ENCODE results near the gene HDGFL3. TPM values are rescaled to one million over a fixed set of nuclear protein-coding genes. Genes with fewer than 3 reads are reported as not detected.

The HDGFL3 gene
- total and polyA plus RNA-seq, 2 donors = 34.1 to 42.9 TPM

- H3K4me1 ChIP-seq (ENCODE audit: insufficient read depth) = no peaks in the 10 kb centered on the region
- WGBS = 1% methylated on average over 25 of the region's 25 CpGs
- peak overlapping the region; percentile 91 for H3K4me3 ChIP-seq (ENCODE audit: low read depth, low read length)
- H3K36me3 ChIP-seq (ENCODE audit: insufficient read depth) = no peaks in the 10 kb centered on the region
- H3K27ac ChIP-seq (ENCODE audit: low read depth) = peak overlapping the region; percentile 91
- no peak for DNase-seq (ENCODE audit: extremely low spot score)
Measured at GRCh38 chr15:83206526-83207008, 1.1 kb downstream of the HDGFL3 start.

GRCh38 chr15:83205725-83206324, 1.8 kb downstream of the HDGFL3 start:
- Histone ChIP-seq H3K36me3 (ENCODE audit: insufficient read depth) (no peaks in the 10 kb centered on the region), H3K4me1 (ENCODE audit: insufficient read depth) (no peaks in the 10 kb centered on the region), H3K27ac (ENCODE audit: low read depth) (no peak overlapping the region), H3K4me3 (ENCODE audit: low read depth, low read length) (no peak overlapping the region)
- no peak for DNase-seq (ENCODE audit: extremely low spot score)
- WGBS = 23% methylated on average over 4 of the region's 4 CpGs

DNA sequence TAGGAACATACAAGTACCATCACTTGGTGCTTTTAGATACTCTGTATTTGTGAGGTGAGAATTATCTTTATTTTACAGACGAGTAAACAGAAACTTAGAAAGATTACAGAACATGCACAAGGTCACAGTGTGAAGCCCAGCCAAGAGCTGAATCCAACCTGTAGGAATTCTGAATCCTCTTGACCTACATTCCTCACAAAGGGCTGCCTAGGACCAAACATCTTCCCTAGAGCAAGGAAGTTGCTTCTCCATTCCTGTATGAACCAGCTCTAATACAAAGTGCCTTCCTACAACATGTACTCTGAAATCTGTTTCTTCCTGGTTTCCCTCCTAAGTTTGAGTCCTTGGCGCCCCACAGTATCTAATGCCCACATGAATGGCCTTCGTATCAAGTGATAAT, 2.9 kb downstream of the HDGFL3 start:
- DNase-seq (ENCODE audit: extremely low spot score) = no peak
- Histone ChIP-seq H3K4me3 (ENCODE audit: low read depth, low read length) (no peak overlapping the region), H3K4me1 (ENCODE audit: insufficient read depth) (no peaks in the 10 kb centered on the region), H3K36me3 (ENCODE audit: insufficient read depth) (no peaks in the 10 kb centered on the region), H3K27ac (ENCODE audit: low read depth) (no peak overlapping the region)
- 68% methylated on average over 3 of the region's 3 CpGs for WGBS

DNA sequence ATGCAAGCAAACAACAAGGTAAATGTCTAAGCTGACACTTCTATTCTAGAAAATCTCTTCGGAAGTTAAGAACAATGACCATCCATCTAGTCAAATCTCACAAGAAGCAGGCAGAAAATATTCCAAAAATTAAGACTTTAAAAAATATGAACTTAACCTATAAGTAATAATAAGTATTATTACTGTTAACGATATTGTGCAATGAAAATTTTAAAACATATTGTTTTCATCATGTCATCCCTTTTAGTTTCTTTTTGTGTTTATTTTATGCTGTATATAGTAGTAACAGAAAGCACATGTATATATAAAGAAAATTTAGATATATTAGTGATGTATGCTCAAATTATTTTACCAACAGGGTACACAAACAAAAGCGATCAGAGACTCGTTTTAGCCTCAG, 4.1 kb downstream of the HDGFL3 start:
- 89% methylated on average over 4 of the region's 4 CpGs for WGBS
- H3K36me3 ChIP-seq (ENCODE audit: insufficient read depth) = no peaks in the 10 kb centered on the region
- H3K27ac ChIP-seq (ENCODE audit: low read depth) = no peak overlapping the region
- H3K4me1 ChIP-seq (ENCODE audit: insufficient read depth) = no peaks in the 10 kb centered on the region
- no peak for DNase-seq (ENCODE audit: extremely low spot score)
- H3K4me3 ChIP-seq (ENCODE audit: low read depth, low read length) = no peak overlapping the region

DNA sequence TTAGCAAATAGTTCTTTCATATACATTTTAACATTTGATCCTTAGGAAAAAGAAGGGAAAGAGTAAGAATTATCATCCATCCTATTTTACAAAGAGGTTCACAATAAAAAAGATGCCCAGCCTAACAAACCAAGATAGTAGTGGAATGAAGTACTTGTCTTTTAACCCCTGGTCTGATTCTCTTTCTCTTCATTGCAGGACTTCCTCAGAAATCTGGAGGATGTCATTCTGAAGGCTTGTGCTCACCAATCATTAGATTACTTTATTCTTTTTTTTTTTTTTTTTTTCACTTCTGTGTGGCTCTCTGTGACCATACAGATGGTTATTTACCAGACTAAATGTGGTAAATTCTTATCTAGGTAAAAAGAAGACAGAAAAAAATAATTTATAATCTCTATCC, 7.0 kb downstream of the HDGFL3 start:
- no peak overlapping the region for H3K27ac ChIP-seq (ENCODE audit: low read depth)
- no peak overlapping the region for H3K4me3 ChIP-seq (ENCODE audit: low read depth, low read length)
- no peak for DNase-seq (ENCODE audit: extremely low spot score)
- H3K4me1 ChIP-seq (ENCODE audit: insufficient read depth) = no peaks in the 10 kb centered on the region
- H3K36me3 ChIP-seq (ENCODE audit: insufficient read depth) = no peaks in the 10 kb centered on the region

DNA sequence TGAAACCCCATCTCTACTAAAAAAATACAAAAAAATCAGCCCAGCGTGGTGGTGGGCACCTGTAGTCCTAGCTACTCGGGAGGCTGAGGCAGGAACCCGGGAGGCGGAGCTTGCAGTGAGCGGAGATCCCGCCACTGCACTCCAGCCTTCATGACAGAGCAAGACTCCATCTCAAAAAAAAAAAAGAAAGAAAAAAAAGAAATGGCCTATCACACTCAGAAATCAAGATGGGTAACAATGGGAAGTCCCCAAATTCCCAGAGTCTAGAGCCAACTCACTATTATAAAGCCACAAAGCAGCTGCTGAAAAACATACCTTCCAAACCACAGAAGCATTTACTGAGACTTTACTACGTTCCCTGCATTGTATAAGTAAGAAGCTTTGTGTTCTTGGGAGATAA, 7.5 kb downstream of the HDGFL3 start:
- Histone ChIP-seq H3K36me3 (ENCODE audit: insufficient read depth) (no peaks in the 10 kb centered on the region), H3K4me1 (ENCODE audit: insufficient read depth) (no peaks in the 10 kb centered on the region), H3K27ac (ENCODE audit: low read depth) (no peak overlapping the region), H3K4me3 (ENCODE audit: low read depth, low read length) (no peak overlapping the region)
- WGBS = 86% methylated on average over 7 of the region's 7 CpGs
- no peak for DNase-seq (ENCODE audit: extremely low spot score)

DNA sequence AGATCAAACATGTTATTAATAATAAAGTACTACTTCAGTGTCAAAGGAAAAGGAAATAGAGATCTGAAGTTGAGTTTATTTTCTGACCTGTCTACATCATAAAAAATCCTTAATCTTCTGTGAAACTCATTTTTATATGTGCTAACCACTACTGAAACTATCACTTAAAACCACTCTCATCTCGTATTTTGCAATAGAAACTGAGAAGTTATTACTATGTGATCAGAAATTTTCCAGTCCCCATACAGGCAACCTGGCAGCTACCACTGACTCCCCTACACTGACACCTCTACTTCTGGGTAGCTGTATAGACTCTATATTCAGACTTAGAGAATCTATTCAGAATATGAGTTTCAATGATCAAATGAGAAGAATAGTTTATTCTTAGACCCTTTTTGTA, 8.3 kb downstream of the HDGFL3 start:
- no peak overlapping the region for H3K27ac ChIP-seq (ENCODE audit: low read depth)
- no peaks in the 10 kb centered on the region for H3K4me1 ChIP-seq (ENCODE audit: insufficient read depth)
- no peak for DNase-seq (ENCODE audit: extremely low spot score)
- H3K4me3 ChIP-seq (ENCODE audit: low read depth, low read length) = no peak overlapping the region
- no peaks in the 10 kb centered on the region for H3K36me3 ChIP-seq (ENCODE audit: insufficient read depth)
- 83% methylated on average over 1 of the region's 1 CpG for WGBS

- 84% methylated on average over 3 of the region's 3 CpGs for WGBS
- no peaks in the 10 kb centered on the region for H3K36me3 ChIP-seq (ENCODE audit: insufficient read depth)
- no peak overlapping the region for H3K4me3 ChIP-seq (ENCODE audit: low read depth, low read length)
- H3K27ac ChIP-seq (ENCODE audit: low read depth) = no peak overlapping the region
- H3K4me1 ChIP-seq (ENCODE audit: insufficient read depth) = no peaks in the 10 kb centered on the region
- no peak for DNase-seq (ENCODE audit: extremely low spot score)
Measured at GRCh38 chr15:83198476-83198875, 9.1 kb downstream of the HDGFL3 start.

GRCh38 chr15:83194528-83194927, 13.1 kb downstream of the HDGFL3 start:
- Histone ChIP-seq H3K4me3 (ENCODE audit: low read depth, low read length) (no peak overlapping the region), H3K36me3 (ENCODE audit: insufficient read depth) (no peaks in the 10 kb centered on the region), H3K4me1 (ENCODE audit: insufficient read depth) (no peaks in the 10 kb centered on the region), H3K27ac (ENCODE audit: low read depth) (no peak overlapping the region)
- DNase-seq (ENCODE audit: extremely low spot score) = no peak
- 84% methylated on average over 2 of the region's 2 CpGs for WGBS

- no peak for DNase-seq (ENCODE audit: extremely low spot score)
- WGBS = 91% methylated on average over 2 of the region's 2 CpGs
- H3K4me1 ChIP-seq (ENCODE audit: insufficient read depth) = no peaks in the 10 kb centered on the region
- H3K4me3 ChIP-seq (ENCODE audit: low read depth, low read length) = no peak overlapping the region
- H3K36me3 ChIP-seq (ENCODE audit: insufficient read depth) = no peaks in the 10 kb centered on the region
- H3K27ac ChIP-seq (ENCODE audit: low read depth) = no peak overlapping the region
Measured at GRCh38 chr15:83193721-83194120, 13.9 kb downstream of the HDGFL3 start.

GRCh38 chr15:83192742-83193141, 14.9 kb downstream of the HDGFL3 start:
- H3K36me3 ChIP-seq (ENCODE audit: insufficient read depth) = no peaks in the 10 kb centered on the region
- no peaks in the 10 kb centered on the region for H3K4me1 ChIP-seq (ENCODE audit: insufficient read depth)
- no peak overlapping the region for H3K4me3 ChIP-seq (ENCODE audit: low read depth, low read length)
- no peak for DNase-seq (ENCODE audit: extremely low spot score)
- no peak overlapping the region for H3K27ac ChIP-seq (ENCODE audit: low read depth)
- 89% methylated on average over 2 of the region's 2 CpGs for WGBS

DNA sequence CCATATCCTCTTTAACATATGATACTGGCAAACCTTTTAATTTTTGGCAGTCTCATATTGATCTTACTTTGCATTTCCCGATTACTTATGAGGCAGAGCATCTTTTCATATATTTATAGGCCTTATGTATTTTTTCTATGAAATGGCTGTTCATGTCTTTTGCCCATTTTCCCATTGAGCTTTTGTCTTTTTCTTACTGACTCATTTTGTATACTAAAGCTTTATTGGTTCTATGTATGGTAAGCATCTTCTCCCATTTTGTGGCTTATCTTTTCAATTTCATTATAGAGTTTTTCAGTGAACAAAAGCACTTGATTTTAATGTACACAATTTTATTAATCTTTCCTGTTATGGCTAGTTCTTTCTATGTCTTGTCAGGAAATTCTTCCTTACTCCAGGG, 17.2 kb downstream of the HDGFL3 start:
- Histone ChIP-seq H3K4me1 (ENCODE audit: insufficient read depth) (no peaks in the 10 kb centered on the region), H3K27ac (ENCODE audit: low read depth) (no peak overlapping the region), H3K4me3 (ENCODE audit: low read depth, low read length) (no peak overlapping the region), H3K36me3 (ENCODE audit: insufficient read depth) (no peaks in the 10 kb centered on the region)
- 96% methylated on average over 1 of the region's 1 CpG for WGBS
- no peak for DNase-seq (ENCODE audit: extremely low spot score)

DNA sequence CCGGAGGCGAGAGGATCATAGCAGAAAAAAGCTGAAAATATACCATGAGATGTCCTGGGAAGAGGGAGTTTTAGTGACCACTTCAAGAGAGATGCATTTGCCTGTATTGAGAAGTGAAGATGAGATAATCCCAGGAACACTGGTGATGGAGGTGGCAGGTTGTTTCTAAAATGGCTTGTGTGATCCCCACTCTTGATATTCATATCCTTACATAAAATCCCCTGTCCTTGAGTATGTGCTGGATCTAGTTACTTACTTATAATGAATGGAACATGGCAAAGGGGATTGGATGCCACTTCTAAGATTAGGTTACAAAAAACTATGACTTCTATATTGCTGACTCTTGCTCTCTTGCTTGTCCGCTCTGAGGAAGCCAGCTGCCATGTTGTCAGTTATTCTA, 22.1 kb downstream of the HDGFL3 start:
- 97% methylated on average over 3 of the region's 3 CpGs for WGBS
- Histone ChIP-seq H3K36me3 (ENCODE audit: insufficient read depth) (peaks cover 1% of the 10 kb centered on the region), H3K4me1 (ENCODE audit: insufficient read depth) (no peaks in the 10 kb centered on the region), H3K4me3 (ENCODE audit: low read depth, low read length) (no peak overlapping the region), H3K27ac (ENCODE audit: low read depth) (no peak overlapping the region)
- no peak for DNase-seq (ENCODE audit: extremely low spot score)

GRCh38 chr15:83178869-83179325, 28.7 kb downstream of the HDGFL3 start:
- no peak for DNase-seq (ENCODE audit: extremely low spot score)
- Histone ChIP-seq H3K4me1 (ENCODE audit: insufficient read depth) (no peaks in the 10 kb centered on the region), H3K36me3 (ENCODE audit: insufficient read depth) (peaks cover 1% of the 10 kb centered on the region)

DNA sequence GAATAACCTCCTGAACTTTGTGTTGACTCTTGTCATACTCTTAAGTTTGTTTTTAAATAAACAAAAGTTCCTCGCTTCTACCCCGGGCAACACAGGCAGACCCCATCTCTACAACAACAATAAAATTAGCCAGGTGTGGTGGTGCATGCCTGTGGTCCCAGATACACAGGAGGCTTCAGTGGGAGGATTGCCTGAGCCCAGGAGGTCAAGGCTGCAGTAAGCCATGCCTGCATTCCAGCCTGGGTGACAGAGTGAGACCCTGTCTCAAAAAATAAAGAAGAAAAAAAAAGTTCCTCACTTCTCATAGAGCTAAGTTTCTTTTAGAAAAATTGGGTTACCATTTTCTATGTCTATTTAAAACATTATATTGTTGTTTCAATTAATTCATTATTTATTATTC, 29.2 kb downstream of the HDGFL3 start:
- 79% methylated on average over 2 of the region's 2 CpGs for WGBS
- H3K4me3 ChIP-seq (ENCODE audit: low read depth, low read length) = no peak overlapping the region
- H3K36me3 ChIP-seq (ENCODE audit: insufficient read depth) = peaks cover under 1% of the 10 kb centered on the region
- no peaks in the 10 kb centered on the region for H3K4me1 ChIP-seq (ENCODE audit: insufficient read depth)
- no peak overlapping the region for H3K27ac ChIP-seq (ENCODE audit: low read depth)
- no peak for DNase-seq (ENCODE audit: extremely low spot score)

More at GRCh38 chr15:83178869-83179325, 28.7 kb downstream of the HDGFL3 start:
- no peak overlapping the region for H3K27ac ChIP-seq (ENCODE audit: low read depth)
- WGBS = 95% methylated on average over 3 of the region's 3 CpGs
- H3K4me3 ChIP-seq (ENCODE audit: low read depth, low read length) = no peak overlapping the region

Measured in urinary bladder (tissue), 4 donors.